Measurements from ENCODE around the gene LHFPL4.

DNA sequence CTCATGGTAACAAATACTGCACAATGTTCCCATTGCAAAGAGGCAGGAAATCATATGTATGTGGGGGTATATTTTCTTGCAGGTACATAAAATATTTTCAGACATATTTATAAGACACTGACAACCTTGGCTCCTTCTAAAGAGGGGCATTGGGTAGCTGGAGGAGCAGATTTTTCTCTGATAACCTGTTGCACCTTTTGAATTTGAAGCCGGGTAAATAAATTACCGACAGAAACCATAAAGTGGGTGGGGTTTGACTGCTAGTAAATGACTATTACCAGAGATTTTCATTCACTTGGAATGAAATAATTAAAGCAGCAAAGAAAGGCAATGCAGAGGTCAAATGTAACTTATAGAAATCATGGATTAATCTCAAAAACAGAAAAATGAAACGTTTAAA is 19.2 kb downstream of the LHFPL4 start:
- TF ChIP-seq GATA3 (IDR thresholded peaks at IDR 0.05; ENCODE audit: low read depth, low read length), result no peak
- TF ChIP-seq GATA2 (IDR thresholded peaks at IDR 0.05; ENCODE audit: low read depth, low read length), result no peak

Measured in SH-SY5Y (cell line).